ENCODE data around the gene RNF225.

DNA sequence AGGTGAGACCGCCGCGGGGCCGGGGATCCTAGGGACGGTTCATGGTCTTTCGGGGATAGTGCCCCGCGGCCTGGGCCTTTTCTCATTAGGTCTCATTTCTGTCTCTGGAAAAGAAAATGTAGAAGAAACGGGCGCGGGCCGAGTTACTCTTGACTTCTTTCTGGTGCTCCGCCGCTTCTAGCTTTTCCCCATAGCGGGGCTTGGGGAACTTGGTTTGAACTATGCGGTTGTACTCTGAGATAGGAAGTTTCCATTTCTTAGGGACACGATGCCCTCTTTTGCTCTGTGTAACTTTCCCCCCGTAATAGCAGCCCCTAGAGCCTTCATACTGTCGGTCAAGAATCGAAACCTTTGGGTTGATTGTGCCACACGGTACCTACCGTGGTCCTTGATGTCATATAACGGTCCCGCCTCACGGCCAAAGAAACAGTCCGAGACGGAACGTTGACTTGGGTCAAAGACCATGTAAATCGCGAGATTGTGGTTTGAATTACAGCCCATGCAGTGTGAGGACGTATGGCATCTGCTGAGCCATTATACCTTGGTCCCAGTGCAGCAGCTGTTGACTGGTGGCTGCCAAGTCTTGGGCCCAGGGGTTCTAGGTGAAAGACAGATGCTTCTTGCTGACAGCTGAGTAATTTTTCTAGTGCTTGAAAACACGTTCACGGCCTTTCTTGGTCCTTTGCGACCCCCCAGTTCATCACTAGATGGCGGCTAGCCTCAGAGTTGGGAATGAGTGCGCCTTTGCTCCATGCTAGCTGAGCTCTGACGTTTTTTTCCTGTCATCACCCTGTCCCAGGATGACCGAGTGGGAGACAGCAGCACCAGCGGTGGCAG lies 7.9 kb upstream of the RNF225 start:
- TF ChIP-seq, protein P1, sequence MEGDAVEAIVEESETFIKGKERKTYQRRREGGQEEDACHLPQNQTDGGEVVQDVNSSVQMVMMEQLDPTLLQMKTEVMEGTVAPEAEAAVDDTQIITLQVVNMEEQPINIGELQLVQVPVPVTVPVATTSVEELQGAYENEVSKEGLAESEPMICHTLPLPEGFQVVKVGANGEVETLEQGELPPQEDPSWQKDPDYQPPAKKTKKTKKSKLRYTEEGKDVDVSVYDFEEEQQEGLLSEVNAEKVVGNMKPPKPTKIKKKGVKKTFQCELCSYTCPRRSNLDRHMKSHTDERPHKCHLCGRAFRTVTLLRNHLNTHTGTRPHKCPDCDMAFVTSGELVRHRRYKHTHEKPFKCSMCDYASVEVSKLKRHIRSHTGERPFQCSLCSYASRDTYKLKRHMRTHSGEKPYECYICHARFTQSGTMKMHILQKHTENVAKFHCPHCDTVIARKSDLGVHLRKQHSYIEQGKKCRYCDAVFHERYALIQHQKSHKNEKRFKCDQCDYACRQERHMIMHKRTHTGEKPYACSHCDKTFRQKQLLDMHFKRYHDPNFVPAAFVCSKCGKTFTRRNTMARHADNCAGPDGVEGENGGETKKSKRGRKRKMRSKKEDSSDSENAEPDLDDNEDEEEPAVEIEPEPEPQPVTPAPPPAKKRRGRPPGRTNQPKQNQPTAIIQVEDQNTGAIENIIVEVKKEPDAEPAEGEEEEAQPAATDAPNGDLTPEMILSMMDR (conservative IDR thresholded peaks at IDR 0.05; ENCODE audit: low read length) = peak; percentile 64
- no peak for TF ChIP-seq EZH2phosphoT487 (IDR thresholded peaks at IDR 0.05; ENCODE audit: borderline replicate concordance, low read depth, low read length)

Measured in OCI-LY7 (cell line).